GM18505 (cell line): ENCODE results near the gene TNRC6C.

Experiments
- ATAC-seq: cut with Tn5 transposase; IDR thresholded peaks from one replicate; pipeline ENCODE4 v1.9.1; 2021; ENCODE audit not compliant: unreplicated experiment
- POLR2A ChIP-seq: IDR thresholded peaks from 4 replicates; pipeline ENCODE4 v1.6.1; 2011; ENCODE audit warnings: borderline replicate concordance; ENCODE audit not compliant: insufficient read depth, insufficient read length; ENCODE audit errors: extremely low read depth

The TNRC6C gene

DNA sequence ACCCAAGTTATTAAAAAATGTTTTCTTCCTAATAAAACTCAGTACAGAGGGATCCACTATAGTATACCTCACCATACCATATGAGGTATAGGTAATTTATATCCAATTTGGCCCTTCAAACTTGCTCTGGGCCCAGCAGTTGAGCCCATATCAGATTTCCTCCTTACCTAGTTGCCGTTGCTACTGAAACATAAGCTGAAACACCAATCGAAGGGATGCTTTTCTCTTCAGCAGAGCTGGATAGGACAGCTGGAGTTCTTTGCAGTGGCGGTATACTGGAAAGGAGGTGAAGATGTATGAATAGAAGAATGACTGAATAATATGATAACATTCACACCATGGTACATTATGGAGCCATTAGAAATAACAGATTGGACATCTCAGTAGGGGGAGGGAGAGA lies 42.7 kb downstream of the TNRC6C start:
- no peak for TF ChIP-seq POLR2A
- ATAC-seq, result no peak

GRCh38 chr17:78001612-78002011 lies 43.1 kb downstream of the TNRC6C start:
- no peak for TF ChIP-seq POLR2A
- no peak for ATAC-seq

DNA sequence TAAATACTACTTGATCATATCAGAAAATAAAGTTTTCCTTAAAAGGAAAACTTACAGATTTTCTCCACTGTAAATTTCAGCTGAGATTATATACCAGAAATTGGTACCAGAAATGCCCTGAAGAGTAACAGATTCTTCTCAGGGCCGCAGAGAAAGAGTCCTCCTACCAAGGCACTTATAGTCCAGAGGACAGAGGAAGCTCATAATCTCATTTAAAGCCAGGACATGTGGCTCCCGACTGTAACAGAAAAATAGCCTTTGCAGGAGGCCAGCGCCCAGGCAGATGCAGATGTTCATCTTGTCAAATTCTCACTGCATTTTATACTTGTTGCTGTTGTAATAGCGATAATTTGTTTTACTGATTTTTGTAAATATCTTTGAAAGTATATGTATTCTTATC lies 43.7 kb downstream of the TNRC6C start:
- ATAC-seq, result no peak
- no peak for TF ChIP-seq POLR2A

- no peak for TF ChIP-seq POLR2A
- ATAC-seq, result no peak
These were observed 47.1 kb downstream of the TNRC6C start for GRCh38 chr17:78005452-78006171.

DNA sequence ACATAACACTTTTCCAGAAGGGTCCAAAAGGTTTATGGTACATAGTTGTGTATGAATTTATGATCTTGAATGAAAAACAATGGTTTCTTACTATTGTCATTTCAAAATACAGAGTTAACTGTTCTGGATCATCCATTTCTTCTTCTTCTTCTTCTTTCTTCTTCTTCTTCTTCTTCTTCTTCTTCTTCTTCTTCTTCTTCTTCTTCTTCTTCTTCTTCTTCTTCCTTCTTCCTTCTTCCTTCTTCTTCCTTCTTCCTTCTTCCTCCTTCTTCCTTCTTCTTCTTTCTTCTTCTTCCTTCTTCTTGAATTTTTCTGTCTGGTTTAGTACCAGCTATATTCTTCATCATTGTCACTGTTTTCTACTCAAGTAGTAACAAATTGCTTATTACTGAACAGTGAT lies 47.8 kb downstream of the TNRC6C start:
- TF ChIP-seq POLR2A, result no peak
- no peak for ATAC-seq

DNA sequence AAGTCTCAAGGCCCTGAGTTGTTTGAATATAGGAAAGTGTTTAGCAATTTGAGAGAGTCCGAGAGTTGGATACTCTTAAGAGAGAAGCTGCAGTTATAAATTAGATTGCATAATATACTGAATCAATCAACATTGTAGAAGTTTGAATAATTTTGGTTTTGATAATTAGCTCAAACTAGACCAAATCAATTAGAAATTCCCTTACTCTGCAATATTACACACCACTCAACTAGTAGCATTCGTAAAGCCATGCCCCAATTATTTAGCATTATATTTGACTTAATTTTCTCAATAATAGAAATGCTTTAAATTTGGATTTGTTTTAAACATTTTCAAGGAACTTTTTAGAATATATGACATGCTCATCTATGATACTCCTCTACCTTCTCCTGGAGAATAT lies 49.1 kb downstream of the TNRC6C start:
- TF ChIP-seq POLR2A, result no peak
- ATAC-seq, result no peak

- no peak for ATAC-seq
These were observed 52.3 kb downstream of the TNRC6C start for GRCh38 chr17:78010759-78011158.

DNA sequence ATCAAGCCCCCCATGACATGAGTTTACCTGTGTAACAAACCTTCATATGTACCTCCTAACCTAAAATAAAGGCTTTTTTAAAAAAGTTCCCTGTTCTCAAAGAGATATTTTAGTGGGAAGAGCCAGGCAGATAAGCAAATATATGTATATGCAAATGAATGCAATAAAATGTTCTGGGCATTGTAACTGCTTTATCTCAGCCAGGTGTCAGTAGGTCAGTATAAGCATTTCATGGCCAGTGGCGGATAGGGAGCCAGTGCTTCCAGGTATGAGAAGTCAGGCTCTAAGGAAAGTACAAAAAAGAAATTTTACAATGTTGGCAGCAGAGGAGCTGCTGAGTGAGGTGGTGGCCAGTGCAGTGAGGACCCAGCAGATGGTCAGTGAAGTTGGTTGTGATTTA lies 53.9 kb downstream of the TNRC6C start:
- TF ChIP-seq POLR2A, result no peak
- ATAC-seq, result no peak

More at GRCh38 chr17:78010759-78011158, 52.3 kb downstream of the TNRC6C start:
- no peak for TF ChIP-seq POLR2A

- ATAC-seq, result no peak
- TF ChIP-seq POLR2A, result no peak
These were observed 55.4 kb downstream of the TNRC6C start for GRCh38 chr17:78013683-78014467.

DNA sequence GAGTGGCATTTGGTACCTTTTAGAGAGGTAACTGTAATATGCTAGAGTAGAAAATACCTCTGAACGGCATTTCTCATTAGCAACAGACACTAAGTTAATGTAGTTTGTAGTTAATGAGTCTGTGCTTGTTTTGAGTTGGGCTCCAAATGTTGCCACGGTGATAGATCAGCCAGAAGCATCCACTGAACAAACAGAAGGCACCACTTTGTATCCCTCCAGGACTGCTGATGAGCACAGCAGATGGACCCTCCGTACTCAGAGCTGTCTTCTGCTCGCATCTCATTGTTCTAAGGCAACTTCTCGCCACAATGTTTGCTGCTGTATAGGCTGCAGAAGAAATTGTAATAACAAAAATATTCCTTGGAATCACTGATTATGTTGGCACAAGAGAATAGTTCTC lies 56.1 kb downstream of the TNRC6C start:
- no peak for ATAC-seq
- no peak for TF ChIP-seq POLR2A

GRCh38 chr17:78016852-78017251 lies 58.3 kb downstream of the TNRC6C start:
- no peak for ATAC-seq

DNA sequence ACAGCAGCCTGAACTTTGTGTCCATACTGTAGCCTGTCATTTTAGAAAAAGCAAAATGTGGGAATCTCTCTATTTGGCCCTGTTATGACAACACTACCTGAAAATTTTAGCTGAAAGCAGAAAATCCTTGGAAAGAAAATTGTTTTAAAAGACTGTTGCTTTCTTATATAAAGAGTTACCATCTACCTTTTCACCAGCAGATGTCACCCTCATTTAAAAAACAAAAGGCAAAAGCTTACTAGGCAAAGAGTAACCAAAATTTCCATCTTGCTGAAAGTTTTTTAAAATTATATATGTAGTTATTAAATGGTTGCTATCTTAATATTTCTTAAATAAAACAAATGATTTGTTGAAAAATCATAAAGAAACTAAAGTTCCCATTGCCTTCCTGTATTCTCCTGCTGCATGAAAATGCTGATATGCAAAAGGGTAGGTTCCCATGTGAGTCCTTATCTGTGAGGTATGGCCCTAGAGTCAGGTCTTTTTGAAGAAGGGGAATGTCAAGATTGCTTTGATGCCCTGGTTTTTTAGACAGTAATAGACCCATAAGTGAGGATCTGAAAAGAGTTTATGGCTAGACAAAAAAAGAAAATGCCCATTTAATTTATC lies 61.0 kb downstream of the TNRC6C start:
- no peak for ATAC-seq
- no peak for TF ChIP-seq POLR2A

More at GRCh38 chr17:78016852-78017251, 58.3 kb downstream of the TNRC6C start:
- no peak for TF ChIP-seq POLR2A

DNA sequence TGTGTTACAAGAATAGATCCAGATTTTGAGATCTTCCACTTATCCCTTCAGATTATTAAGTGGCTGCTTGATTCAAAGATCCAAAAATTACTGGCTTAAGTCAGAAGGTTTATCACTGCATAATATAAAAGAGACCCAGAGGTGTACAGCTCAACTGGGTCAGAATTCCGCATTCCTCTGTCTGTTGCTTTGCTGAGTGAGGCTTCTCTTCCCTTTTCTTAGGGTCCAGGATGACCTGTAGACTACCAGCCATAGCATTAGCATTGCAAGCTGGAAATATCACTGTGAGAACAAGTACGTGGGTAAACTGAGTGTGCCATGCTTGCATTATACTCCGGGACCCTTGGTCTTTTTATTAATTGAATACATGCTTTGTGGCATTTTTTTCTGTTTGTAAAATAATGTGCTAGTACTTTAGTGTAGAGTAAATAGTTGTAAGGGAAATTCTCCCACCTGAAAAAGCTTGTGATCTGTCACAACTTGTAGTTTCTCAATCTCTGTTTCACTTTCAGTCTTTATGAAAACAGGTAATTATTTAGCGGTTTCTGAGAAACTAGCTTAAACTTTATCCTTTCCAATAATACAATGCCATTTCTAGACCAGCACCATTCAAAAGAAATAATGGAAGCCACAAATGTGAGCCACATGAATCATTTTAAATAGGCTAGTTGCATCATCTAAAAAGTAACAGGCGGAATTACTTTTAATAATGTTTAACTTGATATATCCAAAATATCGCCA lies 61.6 kb downstream of the TNRC6C start:
- ATAC-seq, result no peak
- no peak for TF ChIP-seq POLR2A
